Heart left ventricle (tissue), 13 donors: ENCODE data around the gene RETN.

Experiments used
- CTCF ChIP-seq, 12 donors: fragments of 200-600 bp; sonication (generic) in 4 of 12; IDR thresholded peaks; one replicate each; pipeline versions ENCODE4 v1.5.0 to v1.8.0; 2018 to 2022; ENCODE audit warnings: antibody characterized with exemption in 12 of 12, mild to moderate bottlenecking in 5 of 12
- POLR2A ChIP-seq, 2 donors: fragments of 450-650 bp; IDR thresholded peaks; one replicate each; pipeline ENCODE4 v1.6.1; 2017; ENCODE audit warnings: antibody characterized with exemption in 2 of 2, mild to moderate bottlenecking in 2 of 2, moderate library complexity in 2 of 2
- donor health status: ischemic (EF 13 %, LVEDD 7.1; RV severe dilation, severe dysfunction).
- donor health status: DM: no; HTN: yes; CAD: no.
- donor health status: DM: no; HTN: no; CAD: no.
- donor health status: ischemic (EF 25% LVEDD 6.9; RV normal size, moderate dysfunction).
- donor health status: ischemic (EF 25% LVEDD 5.7; RV mildly dilated, moderate dysfunction).
- donor health status: ischemic (EF 35%, LVEDD 5.7; RV mildly dilated, moderate dysfunction).
- donor health status: nonischemic (EF 11% LVEDD 7.7; RV severe dilation, severe dysfunction).
- donor health status: DM: yes; HTN: yes; CAD: no.
- donor health status: PGD.
- donor health status: ischemic (EF 29% LVEDD 5.4; RV normal size, mild dysfunction).
- donor health status: nonischemic (EF 23%, LVEDD 6.1; RV moderate dilation, normal function).

GRCh38 chr19:7699417-7700401, 30.9 kb downstream of the RETN start:
- TF ChIP-seq CTCF (IDR thresholded peaks at IDR 0.05), result no peak
- no peak for TF ChIP-seq POLR2A (IDR thresholded peaks at IDR 0.05)
